ENCODE measurements around the gene MAML3.

MAML3 gene

GRCh38 chr4:139689093-139689722 is 464.8 kb downstream of the MAML3 start:
- Histone ChIP-seq H3K9ac (ENCODE audit: low read length) (no peak overlapping the region), H2AFZ (ENCODE audit: low read length) (no peak overlapping the region), H3K36me3 (ENCODE audit: insufficient read depth, low read length) (peaks cover 8% of the 10 kb centered on the region; the same call in 1 of the 2 replicates), H3K4me1 (ENCODE audit: insufficient read depth, low read length, severe bottlenecking) (no peaks in the 10 kb centered on the region), H3K27me3 (ENCODE audit: insufficient read depth, low read length) (no peaks in the 10 kb centered on the region), H4K20me1 (ENCODE audit: insufficient read depth, low read length) (no peaks in the 10 kb centered on the region), H3K4me3 (ENCODE audit: low read depth, low read length, poor library complexity, severe bottlenecking) (no peak overlapping the region), H3K79me2 (ENCODE audit: insufficient read depth, low read length) (no peaks in the 10 kb centered on the region), H3K4me2 (ENCODE audit: low read length) (no peak overlapping the region), H3K27ac (ENCODE audit: low read depth, low read length, poor library complexity, severe bottlenecking) (no peak overlapping the region), H3F3A (ENCODE audit: insufficient read depth, low read length) (no peaks in the 10 kb centered on the region), H3K9me3 (ENCODE audit: low read length) (no peaks in the 10 kb centered on the region), H3K9me2 (ENCODE audit: low read depth, low read length) (no peaks in the 10 kb centered on the region)
- TF ChIP-seq CTCF (IDR thresholded peaks at IDR 0.05; ENCODE audit: low read length) = no peak

- Histone ChIP-seq H3K27ac (ENCODE audit: low read depth, low read length, poor library complexity, severe bottlenecking) (no peak overlapping the region), H3F3A (ENCODE audit: insufficient read depth, low read length) (no peaks in the 10 kb centered on the region), H3K27me3 (ENCODE audit: insufficient read depth, low read length) (no peaks in the 10 kb centered on the region), H3K9me2 (ENCODE audit: low read depth, low read length) (no peaks in the 10 kb centered on the region), H3K4me3 (ENCODE audit: low read depth, low read length, poor library complexity, severe bottlenecking) (no peak overlapping the region), H2AFZ (ENCODE audit: low read length) (no peak overlapping the region), H3K9ac (ENCODE audit: low read length) (no peak overlapping the region), H4K20me1 (ENCODE audit: insufficient read depth, low read length) (no peaks in the 10 kb centered on the region), H3K4me2 (ENCODE audit: low read length) (no peak overlapping the region), H3K79me2 (ENCODE audit: insufficient read depth, low read length) (no peaks in the 10 kb centered on the region), H3K36me3 (ENCODE audit: insufficient read depth, low read length) (peaks cover 8% of the 10 kb centered on the region; the same call in 1 of the 2 replicates), H3K9me3 (ENCODE audit: low read length) (no peaks in the 10 kb centered on the region), H3K4me1 (ENCODE audit: insufficient read depth, low read length, severe bottlenecking) (no peaks in the 10 kb centered on the region)
- TF ChIP-seq CTCF (IDR thresholded peaks at IDR 0.05; ENCODE audit: low read length) (no peak), EZH2 (IDR thresholded peaks at IDR 0.05; ENCODE audit: borderline replicate concordance, low read length) (no peak)
Measured at GRCh38 chr4:139686988-139687387, 467.0 kb downstream of the MAML3 start.

- H3F3A ChIP-seq (ENCODE audit: insufficient read depth, low read length) = no peaks in the 10 kb centered on the region
- no peaks in the 10 kb centered on the region for H3K4me1 ChIP-seq (ENCODE audit: insufficient read depth, low read length, severe bottlenecking)
- H3K9me3 ChIP-seq (ENCODE audit: low read length) = no peaks in the 10 kb centered on the region
- peaks cover 8% of the 10 kb centered on the region; the same call in 1 of the 2 replicates for H3K36me3 ChIP-seq (ENCODE audit: insufficient read depth, low read length)
- no peaks in the 10 kb centered on the region for H4K20me1 ChIP-seq (ENCODE audit: insufficient read depth, low read length)
- no peak overlapping the region for H3K27ac ChIP-seq (ENCODE audit: low read depth, low read length, poor library complexity, severe bottlenecking)
- TF ChIP-seq CTCF (IDR thresholded peaks at IDR 0.05; ENCODE audit: low read length) (no peak), EZH2 (IDR thresholded peaks at IDR 0.05; ENCODE audit: borderline replicate concordance, low read length) (no peak)
- H3K27me3 ChIP-seq (ENCODE audit: insufficient read depth, low read length) = no peaks in the 10 kb centered on the region
- H3K4me2 ChIP-seq (ENCODE audit: low read length) = no peak overlapping the region
- no peaks in the 10 kb centered on the region for H3K79me2 ChIP-seq (ENCODE audit: insufficient read depth, low read length)
- no peaks in the 10 kb centered on the region for H3K9me2 ChIP-seq (ENCODE audit: low read depth, low read length)
- no peak overlapping the region for H2AFZ ChIP-seq (ENCODE audit: low read length)
- H3K9ac ChIP-seq (ENCODE audit: low read length) = no peak overlapping the region
- no peak overlapping the region for H3K4me3 ChIP-seq (ENCODE audit: low read depth, low read length, poor library complexity, severe bottlenecking)
Measured at GRCh38 chr4:139686130-139686529, 467.9 kb downstream of the MAML3 start.
